ENCODE measurements around the gene TRAPPC10.

TRAPPC10 gene

GRCh38 chr21:44011579-44012473, at the start of gene TRAPPC10:
TRAPPC10 (plus strand) TSS chr21:44012309; CDS start chr21:44012494, 185 bp downstream.
- DNase-seq: peak; percentile 81

- no peak for DNase-seq
Measured at GRCh38 chr21:43965911-43966585, 46.1 kb upstream of the TRAPPC10 start.

DNA sequence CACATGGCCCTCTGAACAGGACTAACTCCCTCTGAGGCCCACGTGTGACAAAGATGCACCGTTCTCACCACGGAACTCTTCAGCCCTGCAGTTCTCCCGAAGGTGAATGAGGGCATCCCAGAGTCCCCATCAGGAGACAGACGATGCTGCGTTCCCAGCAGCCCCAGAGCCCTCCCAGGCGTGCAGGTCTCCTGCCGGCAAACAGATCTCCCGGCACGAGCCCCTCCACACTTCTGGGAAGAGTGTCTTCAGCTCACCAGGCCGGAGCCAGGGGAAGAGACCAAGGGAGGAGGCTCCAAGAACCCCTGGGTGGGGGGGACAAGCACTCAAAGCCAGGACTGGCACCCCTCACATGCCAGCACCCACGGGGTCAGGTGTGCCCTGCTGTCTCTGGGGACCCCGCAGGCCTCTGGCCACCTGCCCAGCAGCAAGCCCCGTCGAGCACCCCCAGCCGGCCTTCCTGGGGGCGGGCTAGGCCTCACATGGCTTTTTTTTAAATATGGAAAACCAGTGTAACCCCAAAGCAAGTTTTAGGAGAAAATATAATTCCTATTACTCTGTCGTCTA, 45.1 kb upstream of the TRAPPC10 start:
- DNase-seq: no peak

- DNase-seq: no peak
Measured at GRCh38 chr21:43967981-43968380, 44.1 kb upstream of the TRAPPC10 start.

- no peak for DNase-seq
Measured at GRCh38 chr21:43968410-43969114, 43.5 kb upstream of the TRAPPC10 start.

- DNase-seq: no peak
Measured at GRCh38 chr21:43969115-43969444, 43.0 kb upstream of the TRAPPC10 start.

DNA sequence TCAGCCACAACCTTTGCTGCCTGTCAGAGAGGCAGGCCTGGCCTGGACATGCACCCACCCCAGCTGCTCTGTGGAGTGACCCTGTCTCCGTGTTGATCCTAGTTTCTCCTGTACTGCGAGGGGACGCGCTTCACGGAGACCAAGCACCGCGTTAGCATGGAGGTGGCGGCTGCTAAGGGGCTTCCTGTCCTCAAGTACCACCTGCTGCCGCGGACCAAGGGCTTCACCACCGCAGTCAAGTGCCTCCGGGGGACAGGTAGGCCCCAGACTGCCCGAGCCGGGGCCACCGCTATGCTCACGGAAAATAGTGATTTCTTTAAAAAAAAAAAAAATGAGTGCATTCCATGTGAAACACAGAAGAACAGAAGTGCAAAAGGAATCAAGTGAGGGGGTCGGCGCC, 41.6 kb upstream of the TRAPPC10 start:
- no peak for DNase-seq

- DNase-seq: no peak
Measured at GRCh38 chr21:43971201-43971991, 40.7 kb upstream of the TRAPPC10 start.

DNA sequence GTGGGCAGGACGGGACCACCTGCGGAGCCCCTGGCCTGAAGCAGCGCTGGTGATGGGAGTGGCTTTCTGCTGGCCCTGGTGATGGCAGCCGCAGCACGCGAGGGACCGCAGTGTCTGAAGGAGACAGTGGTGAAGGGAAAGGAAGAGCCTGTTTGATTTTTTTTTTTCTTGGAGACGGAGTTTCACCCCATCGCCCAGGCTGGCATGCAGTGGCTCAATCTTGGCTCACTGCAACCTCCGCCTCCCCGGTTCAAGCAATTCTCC, 40.2 kb upstream of the TRAPPC10 start:
- DNase-seq: no peak

- no peak for DNase-seq
Measured at GRCh38 chr21:43972850-43973633, 39.1 kb upstream of the TRAPPC10 start.

GRCh38 chr21:43973634-43973955, 38.5 kb upstream of the TRAPPC10 start:
- DNase-seq: no peak

DNA sequence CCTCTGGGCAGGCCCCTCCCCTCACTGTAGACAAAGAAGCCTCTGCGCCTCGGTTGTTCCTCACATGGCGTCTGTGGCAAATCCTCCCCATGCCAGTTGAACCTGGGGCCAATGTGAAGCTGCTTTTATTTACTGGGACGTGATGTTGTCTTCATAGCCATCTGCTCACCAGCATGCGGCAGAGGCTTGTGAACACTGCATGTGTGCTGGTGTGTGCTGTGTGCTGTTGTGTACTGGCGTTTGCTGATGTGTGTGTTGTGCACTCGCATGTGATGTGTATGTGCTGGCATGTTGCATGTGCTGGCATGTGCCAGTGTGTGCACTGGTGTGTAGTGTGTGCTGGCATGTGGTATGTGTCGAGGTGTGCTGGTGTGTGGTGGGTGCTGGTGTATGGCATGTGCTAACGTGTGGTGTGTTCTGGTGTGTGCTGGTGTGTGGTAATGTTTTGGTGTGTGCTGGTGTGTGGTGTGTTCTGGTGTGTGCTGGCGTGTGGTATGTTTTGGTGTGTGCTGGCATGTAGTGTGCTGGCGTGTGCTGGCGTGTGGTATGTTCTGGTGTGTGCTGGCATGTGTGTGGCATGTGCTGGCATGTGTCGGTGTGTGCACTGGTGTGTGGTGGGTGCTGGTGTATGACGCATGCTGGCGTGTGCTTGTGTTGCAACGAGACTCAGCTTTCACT, 37.2 kb upstream of the TRAPPC10 start:
- no peak for DNase-seq

DNA sequence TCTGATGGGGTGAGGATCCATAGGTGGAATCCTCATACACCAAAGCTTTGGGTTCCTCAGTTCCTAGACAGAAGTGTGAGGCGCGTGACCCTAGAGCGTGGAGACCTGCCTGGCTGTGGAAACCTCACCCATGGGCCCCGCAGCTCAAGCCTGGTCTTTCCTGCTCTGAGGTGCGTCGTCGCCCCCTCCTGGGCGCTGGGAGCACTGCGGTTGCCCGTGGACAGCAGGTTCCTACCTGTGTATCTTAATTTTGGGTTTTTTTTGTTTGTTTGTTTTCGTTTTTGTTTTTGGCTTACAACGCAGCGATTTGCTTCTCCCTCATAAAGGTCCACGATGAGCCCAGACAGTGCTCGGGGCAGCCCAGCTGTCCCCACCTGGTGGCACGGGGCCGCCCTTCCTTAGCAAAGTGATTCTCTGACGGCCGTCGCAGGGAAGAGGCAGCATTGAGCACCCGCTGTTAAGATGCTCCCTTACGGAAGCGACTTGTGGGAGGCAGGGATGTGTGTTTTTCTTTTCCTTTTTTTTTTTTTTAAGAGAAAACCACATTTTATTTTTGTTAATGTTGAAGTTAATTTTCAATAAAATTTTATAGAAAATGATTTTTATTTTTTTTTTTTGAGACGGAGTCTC, 36.5 kb upstream of the TRAPPC10 start:
- DNase-seq: peak; percentile 82

GRCh38 chr21:43976661-43977060, 35.4 kb upstream of the TRAPPC10 start:
- DNase-seq: no peak

- no peak for DNase-seq
Measured at GRCh38 chr21:43978060-43978459, 34.0 kb upstream of the TRAPPC10 start.

DNA sequence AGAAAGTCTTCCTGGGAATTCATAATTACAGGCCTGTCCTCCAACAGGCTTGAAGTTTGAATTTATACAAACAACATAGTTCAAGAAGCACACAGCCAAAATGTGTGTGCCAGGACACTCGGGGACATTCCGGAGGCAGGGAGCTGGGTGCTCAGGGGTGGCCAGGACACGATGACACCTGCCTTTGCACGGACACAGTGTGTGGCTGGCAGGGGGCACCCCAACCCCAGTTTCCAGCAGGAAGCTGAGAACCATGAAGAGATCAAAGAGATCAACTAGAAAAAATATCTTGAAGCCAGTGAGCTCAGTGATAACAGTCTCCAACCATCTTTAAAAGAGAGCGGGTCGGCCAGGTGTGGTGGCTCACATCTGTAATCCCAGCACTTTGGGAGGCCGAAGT, 32.5 kb upstream of the TRAPPC10 start:
- no peak for DNase-seq

DNA sequence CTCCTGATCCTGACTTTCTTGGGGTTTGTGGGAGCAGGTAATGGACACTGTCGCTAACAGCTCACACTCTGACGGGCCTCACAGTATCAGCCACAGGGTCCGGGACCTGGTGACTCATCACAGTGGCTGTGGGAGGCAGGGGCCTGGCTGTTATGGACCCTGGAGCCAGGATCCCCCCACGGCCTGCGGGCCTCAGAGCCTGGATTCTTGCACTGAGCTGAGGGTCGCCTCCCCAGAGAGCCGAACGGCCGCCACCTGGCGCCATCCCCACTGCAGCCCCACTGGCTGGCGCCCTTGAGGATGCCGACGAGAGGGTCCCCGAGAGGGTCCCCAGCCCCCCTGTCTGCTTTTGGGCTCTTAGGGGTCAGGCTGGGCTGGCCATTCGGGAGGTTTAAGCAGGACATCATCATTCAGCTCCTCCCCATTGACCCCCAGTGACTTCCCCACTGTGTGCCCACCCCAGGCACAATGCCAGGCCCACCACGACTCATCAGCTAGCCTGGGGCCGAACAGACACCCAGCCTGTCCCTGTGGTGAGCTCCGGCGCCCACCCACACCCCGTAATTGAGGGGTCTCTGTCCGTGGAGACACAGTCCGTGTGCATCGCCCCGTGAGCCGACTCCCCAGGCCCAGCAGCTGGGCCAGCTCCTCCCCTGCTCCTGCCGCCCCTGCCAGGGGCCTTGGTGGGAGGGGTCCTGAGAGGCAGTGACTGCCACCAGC, 30.8 kb upstream of the TRAPPC10 start:
- DNase-seq: no peak

DNA sequence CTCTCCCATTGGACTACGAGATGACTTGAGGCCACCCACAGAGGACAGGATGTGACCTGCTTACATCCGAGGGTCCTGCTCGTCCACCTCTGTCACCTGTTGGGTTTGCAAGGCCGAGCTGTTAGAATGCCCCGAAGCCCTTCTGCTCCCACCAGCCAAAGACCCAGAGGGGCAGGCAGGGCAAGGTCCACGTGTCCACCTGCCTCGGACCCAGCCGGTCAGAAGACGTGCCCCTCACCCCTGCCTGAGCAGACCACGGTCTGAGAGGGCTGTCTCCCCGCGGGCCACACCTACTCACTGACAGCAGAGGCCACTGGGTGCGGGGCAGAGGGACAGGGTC, 30.3 kb upstream of the TRAPPC10 start:
- DNase-seq: no peak

DNA sequence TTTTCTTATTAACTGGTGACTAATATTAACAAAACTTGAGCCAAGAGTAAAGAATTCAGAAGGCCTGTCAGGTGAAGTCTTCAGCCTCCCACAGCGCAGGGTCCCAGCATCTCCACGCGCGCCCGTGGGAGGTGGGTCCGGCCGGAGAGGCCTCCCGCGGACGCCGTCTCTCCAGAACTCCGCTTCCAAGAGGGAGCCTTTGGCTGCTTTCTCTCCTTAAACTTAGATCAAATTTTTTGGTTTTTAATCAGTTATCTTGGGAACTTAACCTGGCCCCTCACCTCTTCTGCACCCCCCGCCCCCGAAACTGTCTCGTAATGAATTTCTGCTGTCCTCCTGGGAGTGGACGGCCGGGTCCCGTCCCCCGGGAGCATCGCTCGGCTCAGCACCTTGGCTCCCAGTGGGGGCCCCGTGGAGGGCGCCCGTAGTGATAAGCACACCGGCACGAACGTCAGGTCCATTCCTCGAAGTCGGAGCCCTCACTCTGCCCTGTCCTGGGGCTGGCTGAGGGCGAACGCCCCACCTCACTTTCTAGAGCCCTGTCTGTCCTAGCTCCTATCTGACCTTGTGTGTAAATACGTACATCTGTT, 29.5 kb upstream of the TRAPPC10 start:
- no peak for DNase-seq

DNA sequence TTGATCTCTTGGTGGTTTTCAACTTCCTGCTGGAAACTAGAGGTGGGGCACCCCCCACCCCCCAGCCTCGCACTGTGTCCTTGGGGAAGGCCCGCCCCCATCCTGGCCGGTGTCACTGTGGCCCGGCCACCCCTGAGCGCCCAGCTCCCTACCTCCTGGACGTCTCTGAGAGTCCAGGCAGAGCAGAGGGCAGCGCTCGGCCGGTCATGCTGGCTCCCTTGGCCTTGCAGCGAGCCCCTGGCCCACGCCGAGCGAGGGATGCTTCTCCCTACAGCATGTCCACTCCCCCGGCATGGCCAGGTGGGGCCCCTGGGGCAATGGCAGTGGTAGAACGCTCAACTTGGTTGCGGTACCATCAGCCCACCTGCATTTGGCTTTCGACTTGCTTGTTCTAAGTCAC, 28.7 kb upstream of the TRAPPC10 start:
- DNase-seq: no peak

All from CD4-positive, alpha-beta T cell treated with Interleukin-21 for 1 hour (primary cell).